ENCODE data around the gene KRTAP10-2. TPM values are rescaled to one million over a fixed set of nuclear protein-coding genes. Genes with fewer than 3 reads are reported as not detected.

Gene KRTAP10-2
- total RNA-seq, 1 donor from 2014 or later = not detected

DNA sequence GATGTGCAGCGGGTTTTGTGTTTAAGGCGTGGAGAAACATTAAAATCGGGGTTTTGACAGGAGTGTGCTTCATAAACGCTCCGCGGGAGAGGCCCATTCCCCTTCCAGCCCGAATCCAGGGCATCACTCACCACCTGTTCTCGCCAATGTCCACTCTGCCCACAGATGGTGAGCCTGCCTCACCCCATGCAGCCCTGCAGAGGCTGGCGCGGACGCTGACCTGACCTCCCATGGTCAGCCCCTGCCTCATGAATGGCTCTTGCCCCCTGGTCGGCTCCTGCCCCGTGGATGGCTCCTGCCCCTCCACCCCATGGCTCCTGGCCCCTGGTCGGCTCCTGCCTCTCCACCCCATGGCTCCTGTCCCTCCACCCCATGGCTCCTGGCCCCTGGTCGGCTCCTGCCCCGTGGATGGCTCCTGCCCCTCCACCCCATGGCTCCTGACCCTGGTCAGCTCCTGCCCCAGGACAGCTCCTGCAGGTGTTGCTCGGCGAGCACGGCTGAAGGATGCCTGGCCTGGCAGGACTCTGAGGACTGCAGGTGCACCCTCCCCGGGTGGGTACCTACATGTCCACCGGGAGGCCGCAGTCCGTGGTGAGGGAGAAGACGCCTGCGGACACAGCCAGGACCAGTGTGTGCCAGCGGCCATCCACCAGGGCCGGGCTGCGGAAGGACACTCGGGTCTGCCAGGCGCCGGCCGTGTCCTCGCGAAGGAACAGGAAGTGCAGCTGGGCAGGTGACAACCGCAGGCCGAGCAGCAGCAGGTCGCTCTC, 18.0 kb downstream of the KRTAP10-2 start:
- no peak for DNase-seq (ENCODE audit: low read depth)
- H3K4me3 ChIP-seq (ENCODE audit: low read depth, low read length) = no peak overlapping the region
- TF ChIP-seq, protein P1, sequence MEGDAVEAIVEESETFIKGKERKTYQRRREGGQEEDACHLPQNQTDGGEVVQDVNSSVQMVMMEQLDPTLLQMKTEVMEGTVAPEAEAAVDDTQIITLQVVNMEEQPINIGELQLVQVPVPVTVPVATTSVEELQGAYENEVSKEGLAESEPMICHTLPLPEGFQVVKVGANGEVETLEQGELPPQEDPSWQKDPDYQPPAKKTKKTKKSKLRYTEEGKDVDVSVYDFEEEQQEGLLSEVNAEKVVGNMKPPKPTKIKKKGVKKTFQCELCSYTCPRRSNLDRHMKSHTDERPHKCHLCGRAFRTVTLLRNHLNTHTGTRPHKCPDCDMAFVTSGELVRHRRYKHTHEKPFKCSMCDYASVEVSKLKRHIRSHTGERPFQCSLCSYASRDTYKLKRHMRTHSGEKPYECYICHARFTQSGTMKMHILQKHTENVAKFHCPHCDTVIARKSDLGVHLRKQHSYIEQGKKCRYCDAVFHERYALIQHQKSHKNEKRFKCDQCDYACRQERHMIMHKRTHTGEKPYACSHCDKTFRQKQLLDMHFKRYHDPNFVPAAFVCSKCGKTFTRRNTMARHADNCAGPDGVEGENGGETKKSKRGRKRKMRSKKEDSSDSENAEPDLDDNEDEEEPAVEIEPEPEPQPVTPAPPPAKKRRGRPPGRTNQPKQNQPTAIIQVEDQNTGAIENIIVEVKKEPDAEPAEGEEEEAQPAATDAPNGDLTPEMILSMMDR (conservative IDR thresholded peaks at IDR 0.05; ENCODE audit: low read depth, low read length) = no peak

DNA sequence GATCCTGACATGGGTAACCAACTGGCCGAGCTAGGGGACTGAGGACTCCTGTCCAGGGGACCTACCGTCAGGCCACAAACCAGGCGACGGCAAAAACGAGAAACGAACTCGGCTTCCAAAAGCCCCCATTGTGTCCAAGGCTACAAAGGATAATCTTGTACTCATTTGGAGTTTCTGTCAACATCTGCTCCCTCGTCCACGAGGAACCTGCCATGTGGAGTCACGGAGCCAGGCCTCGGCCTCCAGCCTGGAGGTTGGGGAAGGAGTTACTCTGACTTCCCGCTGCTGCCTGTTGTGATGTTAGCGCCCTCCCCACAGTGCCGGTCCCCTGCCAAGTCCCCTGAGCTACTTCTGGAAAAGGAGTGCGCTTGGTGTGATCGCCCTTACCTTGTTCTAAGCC, 18.6 kb downstream of the KRTAP10-2 start:
- DNase-seq (ENCODE audit: low read depth) = no peak
- H3K4me3 ChIP-seq (ENCODE audit: low read depth, low read length) = no peak overlapping the region
- TF ChIP-seq, protein P1 (conservative IDR thresholded peaks at IDR 0.05; ENCODE audit: low read depth, low read length) = no peak

GRCh38 chr21:44531606-44532564, 19.4 kb downstream of the KRTAP10-2 start:
- no peak overlapping the region for H3K4me3 ChIP-seq (ENCODE audit: low read depth, low read length)
- no peak for DNase-seq (ENCODE audit: low read depth)
- TF ChIP-seq, protein P1 (conservative IDR thresholded peaks at IDR 0.05; ENCODE audit: low read depth, low read length) = no peak

- TF ChIP-seq, protein P1 (conservative IDR thresholded peaks at IDR 0.05; ENCODE audit: low read depth, low read length) = no peak
- no peak for DNase-seq (ENCODE audit: low read depth)
- no peak overlapping the region for H3K4me3 ChIP-seq (ENCODE audit: low read depth, low read length)
Observed at GRCh38 chr21:44530903-44531605, 20.3 kb downstream of the KRTAP10-2 start.

DNA sequence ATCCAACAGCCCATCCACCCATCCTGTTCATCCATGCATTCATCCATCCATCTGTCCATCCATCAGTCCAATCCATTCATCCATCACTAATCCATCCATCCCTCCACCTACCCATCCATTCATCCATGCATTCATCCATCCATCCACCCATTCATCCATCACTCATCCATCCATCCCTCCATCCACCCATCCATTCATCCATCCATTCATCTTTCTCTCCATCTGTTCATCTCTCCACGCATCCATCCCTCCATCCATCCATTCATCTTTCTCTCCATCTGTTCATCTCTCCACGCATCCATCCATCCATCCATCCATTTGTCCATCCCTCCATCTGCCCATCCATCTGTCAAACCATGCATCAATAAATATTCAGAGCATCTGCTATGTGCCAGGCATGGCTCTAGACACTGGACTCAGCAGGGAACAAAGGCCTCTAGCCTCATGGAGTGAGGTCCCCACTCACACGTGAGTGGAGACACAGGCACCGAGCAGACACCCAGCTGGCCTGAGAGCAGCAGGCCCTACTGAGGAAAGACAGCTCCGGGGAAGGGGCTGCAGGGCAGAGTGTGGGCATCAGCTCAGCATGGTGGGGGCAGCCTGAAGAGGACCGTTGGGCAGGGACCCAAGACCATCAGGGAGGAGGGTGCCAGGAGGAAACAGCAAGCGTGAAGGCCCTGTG, 20.9 kb downstream of the KRTAP10-2 start:
- TF ChIP-seq, protein P1 (conservative IDR thresholded peaks at IDR 0.05; ENCODE audit: low read depth, low read length) = no peak
- H3K4me3 ChIP-seq (ENCODE audit: low read depth, low read length) = no peak overlapping the region
- DNase-seq (ENCODE audit: low read depth) = no peak

- TF ChIP-seq, protein P1 (conservative IDR thresholded peaks at IDR 0.05; ENCODE audit: low read depth, low read length) = no peak
- no peak overlapping the region for H3K4me3 ChIP-seq (ENCODE audit: low read depth, low read length)
- no peak for DNase-seq (ENCODE audit: low read depth)
Observed at GRCh38 chr21:44529503-44530125, 21.7 kb downstream of the KRTAP10-2 start.
